Hepatocyte (in vitro differentiated cells): Measurements from ENCODE around the gene NUDT22. TPM values are rescaled to one million over a fixed set of nuclear protein-coding genes. Genes with fewer than 3 reads are reported as not detected.

Source experiments
- DNase-seq: peaks from one replicate; pipeline ENCODE4 v3.0.0-alpha.2; 2016; ENCODE audit warnings: low spot score
- H2AFZ ChIP-seq: fragments of 200-600 bp; sonication (generic); 2 replicates; pipeline ENCODE4 v1.6.0; 2016; ENCODE audit warnings: antibody characterized with exemption, mild to moderate bottlenecking
- H3K27ac ChIP-seq: fragments of 200-600 bp; sonication (generic); 2 replicates; pipeline ENCODE4 v1.5.1; 2016; ENCODE audit warnings: mild to moderate bottlenecking
- H3K27me3 ChIP-seq: fragments of 200-600 bp; sonication (generic); 2 replicates; pipeline ENCODE4 v1.6.1; 2016
- H3K36me3 ChIP-seq: fragments of 200-600 bp; sonication (generic); replicated peaks from 2 replicates; pipeline ENCODE4 v1.5.1; 2016; ENCODE audit warnings: low read depth; ENCODE audit not compliant: insufficient read depth
- H3K4me1 ChIP-seq: fragments of 200-600 bp; sonication (generic); 2 replicates; pipeline ENCODE4 v1.5.1; 2016; ENCODE audit warnings: mild to moderate bottlenecking, moderate library complexity; ENCODE audit not compliant: insufficient read depth
- H3K4me2 ChIP-seq: fragments of 200-600 bp; sonication (generic); 2 replicates; pipeline ENCODE4 v1.6.0; 2016
- H3K4me3 ChIP-seq: fragments of 200-600 bp; sonication (generic); 2 replicates; pipeline ENCODE4 v1.5.1; 2016; ENCODE audit warnings: mild to moderate bottlenecking
- H3K79me2 ChIP-seq: fragments of 200-600 bp; sonication (generic); 2 replicates; pipeline ENCODE4 v1.6.0; 2017; ENCODE audit warnings: mild to moderate bottlenecking
- H3K9me2 ChIP-seq: fragments of 200-600 bp; sonication (generic); replicated peaks from 2 replicates; pipeline ENCODE4 v1.6.0; 2017; ENCODE audit warnings: mild to moderate bottlenecking; ENCODE audit not compliant: insufficient read depth
- H3K9me3 ChIP-seq: fragments of 200-600 bp; sonication (generic); 2 replicates; pipeline ENCODE4 v1.5.1; 2016; ENCODE audit warnings: low read depth, mild to moderate bottlenecking
- H4K20me1 ChIP-seq: fragments of 200-600 bp; sonication (generic); 2 replicates; pipeline ENCODE4 v1.6.0; 2016; ENCODE audit warnings: mild to moderate bottlenecking; ENCODE audit not compliant: insufficient read depth, poor library complexity, severe bottlenecking
- EZH2 ChIP-seq: fragments of 200-600 bp; sonication (generic); IDR thresholded peaks from 2 replicates; pipeline ENCODE4 v1.6.1; 2016; ENCODE audit warnings: antibody characterized with exemption, mild to moderate bottlenecking, borderline replicate concordance
- EZH2phosphoT487 ChIP-seq: fragments of 200-600 bp; sonication (generic); IDR thresholded peaks from one replicate; pipeline ENCODE4 v1.6.1; 2018; ENCODE audit warnings: antibody characterized with exemption, mild to moderate bottlenecking, low read depth, moderate library complexity; ENCODE audit not compliant: unreplicated experiment, severe bottlenecking
- WGBS: methylation state at CpG from one replicate; pipeline ENCODE4 v1.1.6; 2016; ENCODE audit warnings: low lambda C conversion rate; ENCODE audit errors: missing lambda C conversion rate; 5-methylcytosine and 5-hydroxymethylcytosine counted together
- polyA plus RNA-seq: library from polyadenylated mRNA; unstranded; fragments of >200 nt; fragmentation: Nextera tagmentation; extraction: Ambion mirVana; gene quantifications from 2 replicates; pipeline ENCODE4 v1.2.1, GENCODE V29; 2016
- total RNA-seq: library from RNA; depleted of rRNA; stranded (reverse); fragments of >200 nt; gene quantifications from 2 replicates; pipeline ENCODE4 v1.2.3, GENCODE V29; 2014
- TF ChIP-seq, protein P1 (sequence below): fragments of 200-600 bp; sonication (generic); IDR thresholded peaks from 2 replicates; pipeline ENCODE4 v1.5.1; 2016; ENCODE audit warnings: antibody characterized with exemption, mild to moderate bottlenecking; ENCODE audit not compliant: poor library complexity

NUDT22 gene
- total and polyA plus RNA-seq, 2 experiments from 2014 or later = 49.5 to 66.6 TPM

DNA sequence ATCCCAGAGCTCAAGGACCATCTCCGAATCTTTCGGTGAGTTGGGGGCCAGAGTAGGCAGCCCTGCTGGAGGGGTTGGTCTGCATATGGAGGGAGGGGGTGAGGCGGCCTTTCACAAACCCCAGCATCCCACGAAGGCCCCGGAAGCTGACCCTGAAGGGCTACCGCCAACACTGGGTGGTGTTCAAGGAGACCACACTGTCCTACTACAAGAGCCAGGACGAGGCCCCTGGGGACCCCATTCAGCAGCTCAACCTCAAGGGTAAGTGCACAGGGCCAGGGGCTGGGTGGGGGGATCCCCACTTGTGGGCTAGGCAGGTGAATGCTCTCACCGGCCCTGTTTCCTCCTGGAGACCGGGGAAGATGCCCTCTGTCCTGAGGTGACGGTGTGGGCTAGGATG is 6.3 kb upstream of the NUDT22 start:
- TF ChIP-seq, protein P1, sequence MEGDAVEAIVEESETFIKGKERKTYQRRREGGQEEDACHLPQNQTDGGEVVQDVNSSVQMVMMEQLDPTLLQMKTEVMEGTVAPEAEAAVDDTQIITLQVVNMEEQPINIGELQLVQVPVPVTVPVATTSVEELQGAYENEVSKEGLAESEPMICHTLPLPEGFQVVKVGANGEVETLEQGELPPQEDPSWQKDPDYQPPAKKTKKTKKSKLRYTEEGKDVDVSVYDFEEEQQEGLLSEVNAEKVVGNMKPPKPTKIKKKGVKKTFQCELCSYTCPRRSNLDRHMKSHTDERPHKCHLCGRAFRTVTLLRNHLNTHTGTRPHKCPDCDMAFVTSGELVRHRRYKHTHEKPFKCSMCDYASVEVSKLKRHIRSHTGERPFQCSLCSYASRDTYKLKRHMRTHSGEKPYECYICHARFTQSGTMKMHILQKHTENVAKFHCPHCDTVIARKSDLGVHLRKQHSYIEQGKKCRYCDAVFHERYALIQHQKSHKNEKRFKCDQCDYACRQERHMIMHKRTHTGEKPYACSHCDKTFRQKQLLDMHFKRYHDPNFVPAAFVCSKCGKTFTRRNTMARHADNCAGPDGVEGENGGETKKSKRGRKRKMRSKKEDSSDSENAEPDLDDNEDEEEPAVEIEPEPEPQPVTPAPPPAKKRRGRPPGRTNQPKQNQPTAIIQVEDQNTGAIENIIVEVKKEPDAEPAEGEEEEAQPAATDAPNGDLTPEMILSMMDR = no peak
- TF ChIP-seq EZH2 (no peak), EZH2phosphoT487 (no peak)
- Histone ChIP-seq H3K4me3 (no peak overlapping the region), H3K27me3 (no peaks in the 10 kb centered on the region), H2AFZ (no peak overlapping the region), H3K9me2 (no peaks in the 10 kb centered on the region), H3K4me1 (peaks cover under 1% of the 10 kb centered on the region), H3K9me3 (no peaks in the 10 kb centered on the region), H4K20me1 (no peaks in the 10 kb centered on the region), H3K27ac (no peak overlapping the region), H3K79me2 (no peaks in the 10 kb centered on the region), H3K36me3 (no peaks in the 10 kb centered on the region), H3K4me2 (no peak overlapping the region)
- 95% methylated on average over 10 of the region's 10 CpGs for WGBS
- DNase-seq = no peak

DNA sequence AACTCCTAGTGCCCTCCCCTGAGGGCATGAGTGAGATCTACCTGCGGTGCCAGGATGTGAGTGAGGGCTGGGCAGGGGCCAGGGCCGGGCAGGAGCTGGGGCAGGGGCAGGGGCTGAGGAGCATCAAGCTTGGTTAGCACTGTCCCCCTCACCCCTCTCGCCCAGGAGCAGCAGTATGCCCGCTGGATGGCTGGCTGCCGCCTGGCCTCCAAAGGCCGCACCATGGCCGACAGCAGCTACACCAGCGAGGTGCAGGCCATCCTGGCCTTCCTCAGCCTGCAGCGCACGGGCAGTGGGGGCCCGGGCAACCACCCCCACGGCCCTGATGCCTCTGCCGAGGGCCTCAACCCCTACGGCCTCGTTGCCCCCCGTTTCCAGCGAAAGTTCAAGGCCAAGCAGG is 5.8 kb upstream of the NUDT22 start:
- no peaks in the 10 kb centered on the region for H3K27me3 ChIP-seq
- DNase-seq = no peak
- H3K9me2 ChIP-seq = no peaks in the 10 kb centered on the region
- H3K4me1 ChIP-seq = peaks cover 5% of the 10 kb centered on the region
- TF ChIP-seq, protein P1 = no peak
- TF ChIP-seq EZH2phosphoT487 (no peak), EZH2 (no peak)
- H3K79me2 ChIP-seq = peaks cover 4% of the 10 kb centered on the region
- H3K4me3 ChIP-seq = no peak overlapping the region
- no peak overlapping the region for H3K27ac ChIP-seq
- H2AFZ ChIP-seq = no peak overlapping the region
- H3K9me3 ChIP-seq = no peaks in the 10 kb centered on the region
- WGBS = 90% methylated on average over 15 of the region's 17 CpGs
- no peaks in the 10 kb centered on the region for H4K20me1 ChIP-seq
- H3K4me2 ChIP-seq = no peak overlapping the region
- H3K36me3 ChIP-seq = no peaks in the 10 kb centered on the region

DNA sequence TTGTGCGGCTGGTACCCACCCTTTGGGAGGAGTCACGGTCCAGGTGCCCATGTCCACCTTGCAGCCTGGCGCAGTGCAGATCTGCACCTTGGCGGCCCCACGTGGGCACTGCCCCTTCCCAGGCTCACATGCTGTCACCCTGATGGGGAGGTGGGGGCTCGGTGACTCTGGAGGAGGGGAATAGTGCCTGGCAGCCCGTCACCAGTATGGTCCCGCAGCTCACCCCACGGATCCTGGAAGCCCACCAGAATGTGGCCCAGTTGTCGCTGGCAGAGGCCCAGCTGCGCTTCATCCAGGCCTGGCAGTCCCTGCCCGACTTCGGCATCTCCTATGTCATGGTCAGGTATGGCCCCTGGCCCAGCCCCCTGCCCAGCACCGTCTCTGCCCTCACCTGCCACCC is 5.3 kb upstream of the NUDT22 start:
- Histone ChIP-seq H2AFZ (no peak overlapping the region), H3K27ac (no peak overlapping the region), H3K9me3 (no peaks in the 10 kb centered on the region), H3K4me1 (peaks cover 8% of the 10 kb centered on the region), H3K4me3 (no peak overlapping the region), H3K9me2 (no peaks in the 10 kb centered on the region), H4K20me1 (no peaks in the 10 kb centered on the region), H3K27me3 (no peaks in the 10 kb centered on the region), H3K36me3 (no peaks in the 10 kb centered on the region), H3K4me2 (no peak overlapping the region), H3K79me2 (peaks cover 7% of the 10 kb centered on the region)
- 98% methylated on average over 14 of the region's 14 CpGs for WGBS
- peak; percentile 2 for DNase-seq
- TF ChIP-seq EZH2phosphoT487 = no peak
- TF ChIP-seq EZH2 = no peak
- TF ChIP-seq, protein P1 = no peak

GRCh38 chr11:64222651-64223000 is 3.4 kb upstream of the NUDT22 start:
- Histone ChIP-seq H3K79me2 (peaks cover 21% of the 10 kb centered on the region), H3K27me3 (no peaks in the 10 kb centered on the region), H2AFZ (no peak overlapping the region), H3K36me3 (no peaks in the 10 kb centered on the region), H4K20me1 (no peaks in the 10 kb centered on the region), H3K9me2 (no peaks in the 10 kb centered on the region), H3K4me1 (peaks cover 18% of the 10 kb centered on the region), H3K4me2 (no peak overlapping the region), H3K4me3 (no peak overlapping the region), H3K9me3 (no peaks in the 10 kb centered on the region), H3K27ac (no peak overlapping the region)
- no peak for TF ChIP-seq EZH2
- TF ChIP-seq EZH2phosphoT487 = no peak
- TF ChIP-seq, protein P1 = no peak
- WGBS = 89% methylated on average over 9 of the region's 9 CpGs
- DNase-seq = no peak
